Measurements from ENCODE around the gene RRBP1.

The RRBP1 gene

GRCh38 chr20:17714597-17714996 is 32.6 kb upstream of the RRBP1 start:
- H3K36me3 ChIP-seq (ENCODE audit: control insufficient read depth in 4 of 4, insufficient read depth in 4 of 4, low read length in 3 of 4), result no peaks in the 10 kb centered on the region
- CTCF ChIA-PET, result interaction anchor here (0.8 to 1.6 kb wide), 2 partner anchors 8 to 13 kb away, joined by 3 to 4 read pairs; no protein-coding TSS in a partner anchor
- H3K27me3 ChIP-seq (replicated peaks in 2 of 5; ENCODE audit: control insufficient read depth in 4 of 5, insufficient read depth in 5 of 5, low read length in 4 of 5), result no peaks in the 10 kb centered on the region
- POLR2A ChIA-PET, result no interaction called here
- H3K27ac ChIP-seq (ENCODE audit: insufficient read depth in 1 of 2, low read depth in 1 of 2, low read length in 2 of 2, poor library complexity in 1 of 2, severe bottlenecking in 2 of 2), result no peak overlapping the region
- no peaks in the 10 kb centered on the region for H3K9me3 ChIP-seq (ENCODE audit: control extremely low read depth in 1 of 5, control insufficient read depth in 4 of 5, insufficient read depth in 2 of 5, low read depth in 1 of 5, low read length in 4 of 5)
- peaks cover 0 to 4% (median 2%) of the 10 kb centered on the region in 4 experiments for H3K4me1 ChIP-seq (ENCODE audit: control extremely low read depth in 1 of 4, control insufficient read depth in 4 of 4, insufficient read depth in 4 of 4, low read length in 3 of 4)
- 100% methylated on average over 1 of the region's 1 CpG for WGBS (ENCODE audit: insufficient coverage)
- no peak overlapping the region for H3K4me3 ChIP-seq (ENCODE audit: control insufficient read depth in 1 of 7, extremely low read depth in 1 of 7, insufficient read depth in 4 of 7, low read depth in 2 of 7, low read length in 6 of 7)
- no peak for DNase-seq

GRCh38 chr20:17712708-17713107 is 30.7 kb upstream of the RRBP1 start:
- WGBS (ENCODE audit: insufficient coverage), result 100% methylated on average over 1 of the region's 6 CpGs
- ChIA-PET POLR2A (no interaction called here), CTCF (interaction anchor here (0.9 to 1.1 kb wide), 2 partner anchors 27 to 183 kb away, joined by 3 read pairs; no protein-coding TSS in a partner anchor)
- peaks cover 0 to 4% (median 2%) of the 10 kb centered on the region in 4 experiments for H3K4me1 ChIP-seq (ENCODE audit: control extremely low read depth in 1 of 4, control insufficient read depth in 4 of 4, insufficient read depth in 4 of 4, low read length in 3 of 4)
- no peak overlapping the region for H3K27ac ChIP-seq (ENCODE audit: insufficient read depth in 1 of 2, low read depth in 1 of 2, low read length in 2 of 2, poor library complexity in 1 of 2, severe bottlenecking in 2 of 2)
- H3K9me3 ChIP-seq (ENCODE audit: control extremely low read depth in 1 of 5, control insufficient read depth in 4 of 5, insufficient read depth in 2 of 5, low read depth in 1 of 5, low read length in 4 of 5), result no peaks in the 10 kb centered on the region
- H3K36me3 ChIP-seq (ENCODE audit: control insufficient read depth in 4 of 4, insufficient read depth in 4 of 4, low read length in 3 of 4), result no peaks in the 10 kb centered on the region
- no peaks in the 10 kb centered on the region for H3K27me3 ChIP-seq (replicated peaks in 2 of 5; ENCODE audit: control insufficient read depth in 4 of 5, insufficient read depth in 5 of 5, low read length in 4 of 5)
- DNase-seq, result no peak
- no peak overlapping the region for H3K4me3 ChIP-seq (ENCODE audit: control insufficient read depth in 1 of 7, extremely low read depth in 1 of 7, insufficient read depth in 4 of 7, low read depth in 2 of 7, low read length in 6 of 7)

GRCh38 chr20:17712201-17712600 is 30.2 kb upstream of the RRBP1 start:
- CTCF ChIA-PET, result no interaction called here
- peaks cover 0 to 4% (median 2%) of the 10 kb centered on the region in 4 experiments for H3K4me1 ChIP-seq (ENCODE audit: control extremely low read depth in 1 of 4, control insufficient read depth in 4 of 4, insufficient read depth in 4 of 4, low read length in 3 of 4)
- no peaks in the 10 kb centered on the region for H3K9me3 ChIP-seq (ENCODE audit: control extremely low read depth in 1 of 5, control insufficient read depth in 4 of 5, insufficient read depth in 2 of 5, low read depth in 1 of 5, low read length in 4 of 5)
- H3K27ac ChIP-seq (ENCODE audit: insufficient read depth in 1 of 2, low read depth in 1 of 2, low read length in 2 of 2, poor library complexity in 1 of 2, severe bottlenecking in 2 of 2), result no peak overlapping the region
- no peaks in the 10 kb centered on the region for H3K36me3 ChIP-seq (ENCODE audit: control insufficient read depth in 4 of 4, insufficient read depth in 4 of 4, low read length in 3 of 4)
- POLR2A ChIA-PET, result no interaction called here
- H3K27me3 ChIP-seq (replicated peaks in 2 of 5; ENCODE audit: control insufficient read depth in 4 of 5, insufficient read depth in 5 of 5, low read length in 4 of 5), result no peaks in the 10 kb centered on the region
- DNase-seq, result no peak
- 90% methylated on average over 2 of the region's 4 CpGs for WGBS (ENCODE audit: insufficient coverage)
- no peak overlapping the region for H3K4me3 ChIP-seq (ENCODE audit: control insufficient read depth in 1 of 7, extremely low read depth in 1 of 7, insufficient read depth in 4 of 7, low read depth in 2 of 7, low read length in 6 of 7)

- 100% methylated on average over 1 of the region's 5 CpGs for WGBS (ENCODE audit: insufficient coverage)
- POLR2A ChIA-PET, result no interaction called here
- H3K27ac ChIP-seq (ENCODE audit: insufficient read depth in 1 of 2, low read depth in 1 of 2, low read length in 2 of 2, poor library complexity in 1 of 2, severe bottlenecking in 2 of 2), result no peak overlapping the region
- H3K4me1 ChIP-seq (ENCODE audit: control extremely low read depth in 1 of 4, control insufficient read depth in 4 of 4, insufficient read depth in 4 of 4, low read length in 3 of 4), result peaks cover 0 to 4% (median 2%) of the 10 kb centered on the region in 4 experiments
- CTCF ChIA-PET, result no interaction called here
- H3K4me3 ChIP-seq (ENCODE audit: control insufficient read depth in 1 of 7, extremely low read depth in 1 of 7, insufficient read depth in 4 of 7, low read depth in 2 of 7, low read length in 6 of 7), result no peak overlapping the region
- no peaks in the 10 kb centered on the region for H3K27me3 ChIP-seq (replicated peaks in 2 of 5; ENCODE audit: control insufficient read depth in 4 of 5, insufficient read depth in 5 of 5, low read length in 4 of 5)
- no peaks in the 10 kb centered on the region for H3K9me3 ChIP-seq (ENCODE audit: control extremely low read depth in 1 of 5, control insufficient read depth in 4 of 5, insufficient read depth in 2 of 5, low read depth in 1 of 5, low read length in 4 of 5)
- no peaks in the 10 kb centered on the region for H3K36me3 ChIP-seq (ENCODE audit: control insufficient read depth in 4 of 4, insufficient read depth in 4 of 4, low read length in 3 of 4)
- DNase-seq, result no peak
Observed at GRCh38 chr20:17711267-17711627, 29.2 kb upstream of the RRBP1 start.

- H3K27ac ChIP-seq (ENCODE audit: insufficient read depth in 1 of 2, low read depth in 1 of 2, low read length in 2 of 2, poor library complexity in 1 of 2, severe bottlenecking in 2 of 2), result no peak overlapping the region
- peaks cover 0 to 4% (median 2%) of the 10 kb centered on the region in 4 experiments for H3K4me1 ChIP-seq (ENCODE audit: control extremely low read depth in 1 of 4, control insufficient read depth in 4 of 4, insufficient read depth in 4 of 4, low read length in 3 of 4)
- no peak overlapping the region for H3K4me3 ChIP-seq (ENCODE audit: control insufficient read depth in 1 of 7, extremely low read depth in 1 of 7, insufficient read depth in 4 of 7, low read depth in 2 of 7, low read length in 6 of 7)
- no peaks in the 10 kb centered on the region for H3K9me3 ChIP-seq (ENCODE audit: control extremely low read depth in 1 of 5, control insufficient read depth in 4 of 5, insufficient read depth in 2 of 5, low read depth in 1 of 5, low read length in 4 of 5)
- CTCF ChIA-PET, result interaction anchor here (1.6 kb wide), 1 partner anchor 10 kb away, joined by 3 read pairs; the partner anchor contains the start of gene BANF2
- POLR2A ChIA-PET, result no interaction called here
- H3K27me3 ChIP-seq (replicated peaks in 2 of 5; ENCODE audit: control insufficient read depth in 4 of 5, insufficient read depth in 5 of 5, low read length in 4 of 5), result no peaks in the 10 kb centered on the region
- no peaks in the 10 kb centered on the region for H3K36me3 ChIP-seq (ENCODE audit: control insufficient read depth in 4 of 4, insufficient read depth in 4 of 4, low read length in 3 of 4)
- DNase-seq, result peak in 2 of 3 donors; percentile 24 to 46
- WGBS (ENCODE audit: insufficient coverage), result 76% methylated on average over 14 of the region's 21 CpGs
Observed at GRCh38 chr20:17710379-17711266, 28.6 kb upstream of the RRBP1 start.

- DNase-seq, result no peak
- Histone ChIP-seq H3K4me3 (ENCODE audit: control insufficient read depth in 1 of 7, extremely low read depth in 1 of 7, insufficient read depth in 4 of 7, low read depth in 2 of 7, low read length in 6 of 7) (no peak overlapping the region), H3K27ac (ENCODE audit: insufficient read depth in 1 of 2, low read depth in 1 of 2, low read length in 2 of 2, poor library complexity in 1 of 2, severe bottlenecking in 2 of 2) (no peak overlapping the region), H3K36me3 (ENCODE audit: control insufficient read depth in 4 of 4, insufficient read depth in 4 of 4, low read length in 3 of 4) (no peaks in the 10 kb centered on the region), H3K9me3 (ENCODE audit: control extremely low read depth in 1 of 5, control insufficient read depth in 4 of 5, insufficient read depth in 2 of 5, low read depth in 1 of 5, low read length in 4 of 5) (no peaks in the 10 kb centered on the region), H3K27me3 (replicated peaks in 2 of 5; ENCODE audit: control insufficient read depth in 4 of 5, insufficient read depth in 5 of 5, low read length in 4 of 5) (no peaks in the 10 kb centered on the region), H3K4me1 (ENCODE audit: control extremely low read depth in 1 of 4, control insufficient read depth in 4 of 4, insufficient read depth in 4 of 4, low read length in 3 of 4) (peaks cover 0 to 4% (median 2%) of the 10 kb centered on the region in 4 experiments)
- CTCF ChIA-PET, result interaction anchor here (0.5 to 1.9 kb wide), 5 partner anchors 9 to 166 kb away, joined by 3 to 5 read pairs (median 3); partner anchors contain the start of genes BANF2 and RRBP1
- WGBS (ENCODE audit: insufficient coverage), result 96% methylated on average over 7 of the region's 12 CpGs
- POLR2A ChIA-PET, result no interaction called here
Observed at GRCh38 chr20:17709361-17710293, 27.6 kb upstream of the RRBP1 start.

All from common myeloid progenitor, CD34-positive (primary cell).